GM19025 (cell line): ENCODE results near the gene MICAL3.

ENCODE experiments used
- ATAC-seq: cut with Tn5 transposase; IDR thresholded peaks from one replicate; pipeline ENCODE4 v1.9.1; 2021; ENCODE audit warnings: mild to moderate bottlenecking, low read depth, moderate library complexity; ENCODE audit not compliant: unreplicated experiment

The MICAL3 gene

GRCh38 chr22:17919276-17920144 is 104.9 kb downstream of the MICAL3 start:
- ATAC-seq = no peak

GRCh38 chr22:17918840-17919239 is 105.5 kb downstream of the MICAL3 start:
- ATAC-seq = no peak

- ATAC-seq = no peak
Observed at GRCh38 chr22:17917490-17917983, 106.8 kb downstream of the MICAL3 start.

GRCh38 chr22:17916226-17916889 is 108.0 kb downstream of the MICAL3 start:
- ATAC-seq = no peak

- ATAC-seq = no peak
Observed at GRCh38 chr22:17915676-17916075, 108.7 kb downstream of the MICAL3 start.

- ATAC-seq = no peak
Observed at GRCh38 chr22:17915188-17915587, 109.2 kb downstream of the MICAL3 start.

GRCh38 chr22:17914474-17914873 is 109.9 kb downstream of the MICAL3 start:
- ATAC-seq = no peak

GRCh38 chr22:17913801-17914347 is 110.5 kb downstream of the MICAL3 start:
- ATAC-seq = no peak

- ATAC-seq = no peak
Observed at GRCh38 chr22:17912945-17913721, 111.2 kb downstream of the MICAL3 start.

- no peak for ATAC-seq
Observed at GRCh38 chr22:17911887-17912286, 112.5 kb downstream of the MICAL3 start.

- ATAC-seq = no peak
Observed at GRCh38 chr22:17911312-17911705, 113.1 kb downstream of the MICAL3 start.

- ATAC-seq = no peak
Observed at GRCh38 chr22:17910561-17911311, 113.6 kb downstream of the MICAL3 start.

GRCh38 chr22:17907748-17908051 is 116.7 kb downstream of the MICAL3 start:
- ATAC-seq = no peak

- no peak for ATAC-seq
Observed at GRCh38 chr22:17906978-17907747, 117.2 kb downstream of the MICAL3 start.

- no peak for ATAC-seq
Observed at GRCh38 chr22:17905445-17905844, 118.9 kb downstream of the MICAL3 start.

GRCh38 chr22:17903564-17904295 is 120.6 kb downstream of the MICAL3 start:
- no peak for ATAC-seq

GRCh38 chr22:17902960-17903359 is 121.4 kb downstream of the MICAL3 start:
- no peak for ATAC-seq

GRCh38 chr22:17898375-17898774 is 126.0 kb downstream of the MICAL3 start:
- ATAC-seq = no peak

- no peak for ATAC-seq
Observed at GRCh38 chr22:17897858-17898257, 126.5 kb downstream of the MICAL3 start.
